ENCODE data around the gene ACAP3. TPM values are rescaled to one million over a fixed set of nuclear protein-coding genes. Genes with fewer than 3 reads are reported as not detected.

ACAP3 gene
- polyA plus RNA-seq, 1 donor = 44.6 TPM

DNA sequence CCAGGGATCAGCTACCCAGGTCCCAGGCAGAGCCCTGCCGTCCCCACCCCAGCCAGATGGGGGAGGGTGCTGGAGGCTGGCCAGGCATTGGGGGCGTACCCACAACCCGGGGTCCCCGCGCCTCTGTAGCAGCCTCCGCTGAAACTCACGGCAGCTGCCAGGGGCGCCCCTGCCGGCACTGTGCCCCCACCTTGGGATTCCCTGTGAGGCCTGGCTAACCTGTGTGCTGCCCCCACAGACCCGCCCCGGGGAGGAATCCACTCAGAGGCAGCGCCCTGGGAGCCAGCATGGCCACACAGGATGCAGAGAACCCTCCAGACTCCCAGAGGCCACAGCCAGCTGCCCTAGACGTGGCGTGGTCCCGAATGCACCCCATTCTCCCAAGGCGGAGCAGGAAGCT, 37.7 kb upstream of the ACAP3 start:
- DNase-seq (ENCODE audit: low read depth) = no peak

DNA sequence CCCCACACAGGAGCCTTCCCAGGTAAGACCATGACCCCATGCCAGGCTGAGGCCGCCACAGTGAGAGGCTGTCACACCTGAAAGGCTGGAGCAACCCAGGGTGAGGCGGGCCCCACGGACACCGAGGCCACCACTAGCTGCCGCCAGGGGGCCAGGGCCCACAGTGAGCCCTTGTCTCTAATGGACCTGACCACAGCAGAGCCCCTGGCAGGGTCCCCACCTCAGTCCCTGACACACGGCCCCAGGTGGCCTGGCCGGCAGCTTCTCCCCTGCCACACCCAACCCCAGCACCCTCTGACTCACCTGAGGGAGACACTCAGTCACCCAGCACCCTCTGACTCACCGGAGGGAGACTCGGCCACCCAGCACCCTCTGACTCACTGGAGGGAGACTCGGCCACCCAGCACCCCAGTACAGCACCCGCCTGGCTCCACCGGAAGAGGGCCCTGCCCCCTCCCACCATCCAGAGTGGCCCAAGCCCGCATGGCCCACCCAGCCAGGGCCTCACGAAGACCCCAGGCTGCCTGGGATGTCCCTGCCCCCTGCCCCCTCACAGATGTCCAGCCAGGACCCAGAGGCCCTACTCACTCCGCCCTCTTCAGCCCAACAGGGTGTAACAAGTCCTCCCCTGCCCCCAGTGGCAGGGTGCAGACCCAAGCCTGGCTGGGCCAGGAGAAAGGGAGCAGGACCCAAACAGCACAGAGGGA, 37.1 kb upstream of the ACAP3 start:
- no peak for DNase-seq (ENCODE audit: low read depth)

- no peak for DNase-seq (ENCODE audit: low read depth)
Measured at GRCh38 chr1:1343811-1344421, 36.2 kb upstream of the ACAP3 start.

DNA sequence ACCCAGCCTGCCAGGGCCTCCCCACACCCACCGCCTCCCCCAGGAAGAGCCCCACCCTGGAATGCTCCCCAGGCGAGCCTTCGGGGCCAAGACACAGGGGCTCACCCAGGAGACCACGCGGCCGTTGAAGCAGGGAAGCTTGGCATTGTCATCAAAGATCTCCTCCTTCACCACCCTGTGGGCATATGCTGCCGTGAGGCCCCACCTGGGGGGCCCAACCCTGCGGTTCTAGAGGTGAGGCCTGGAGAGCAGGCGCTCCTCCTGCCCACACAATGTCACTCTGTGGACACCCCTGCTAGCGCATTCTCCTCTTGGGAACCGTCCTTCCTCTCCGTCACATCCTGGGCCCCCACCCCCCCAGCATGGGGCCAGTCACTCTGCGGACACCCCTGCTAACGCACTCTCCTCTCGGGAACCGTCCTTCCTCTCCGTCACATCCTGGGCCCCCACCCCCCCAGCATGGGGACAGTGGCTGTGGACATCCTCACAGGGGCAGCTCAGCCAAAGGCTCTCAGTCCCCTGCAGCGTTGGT, 34.9 kb upstream of the ACAP3 start:
- DNase-seq (ENCODE audit: low read depth) = no peak

GRCh38 chr1:1342061-1342562, 34.4 kb upstream of the ACAP3 start:
- DNase-seq (ENCODE audit: low read depth) = no peak

DNA sequence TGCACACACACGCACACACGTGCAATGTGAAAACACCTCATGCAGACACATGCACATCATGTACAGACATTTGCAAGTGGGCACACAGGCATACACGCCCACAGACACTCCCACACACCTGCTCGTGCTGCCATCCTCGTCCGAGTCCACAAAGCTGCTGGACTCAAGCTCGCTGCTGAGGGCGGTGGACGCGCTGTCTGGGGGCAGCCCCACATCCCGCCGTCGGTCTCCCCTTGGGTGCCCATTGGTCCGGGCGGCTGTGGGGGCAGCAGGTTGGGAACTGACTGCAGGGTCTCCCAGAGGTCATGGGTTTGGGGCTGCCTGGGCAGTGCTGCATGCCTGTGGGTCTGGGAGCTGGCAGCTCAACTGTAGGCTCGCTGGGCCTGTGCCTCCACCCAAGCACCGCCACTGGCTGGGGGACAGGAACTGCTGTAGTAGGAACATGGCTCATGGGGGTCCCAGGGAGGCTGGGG, 33.9 kb upstream of the ACAP3 start:
- DNase-seq (ENCODE audit: low read depth) = no peak

DNA sequence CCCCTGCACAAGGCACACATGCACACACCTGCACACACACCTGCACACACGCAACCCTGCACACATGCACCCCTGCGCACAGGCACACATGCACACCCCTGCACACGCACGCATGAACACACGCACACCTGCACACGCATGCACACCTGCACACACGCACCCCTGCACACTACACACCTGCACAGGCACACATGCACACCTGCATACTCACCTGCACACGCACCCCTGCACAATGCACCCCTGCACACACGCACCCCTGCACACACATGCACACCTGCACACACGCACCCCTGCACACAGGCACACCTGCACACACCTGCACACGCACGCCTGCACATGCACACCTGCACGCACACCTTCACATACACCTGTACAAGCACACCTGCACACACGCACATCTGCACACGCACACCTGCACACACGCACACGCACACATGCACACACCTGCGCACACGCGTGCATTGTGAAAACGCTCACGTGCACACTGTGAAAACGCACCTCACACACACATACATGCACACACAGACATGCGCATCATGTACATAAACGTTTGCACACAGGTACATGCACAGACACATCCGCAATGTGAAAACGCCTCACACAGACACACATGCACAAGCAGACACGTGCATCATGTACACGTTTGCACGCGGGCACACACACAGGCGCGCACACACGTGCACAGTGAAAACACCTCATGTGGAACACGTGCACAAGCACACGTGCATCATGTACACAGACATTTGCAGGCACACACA, 33.2 kb upstream of the ACAP3 start:
- no peak for DNase-seq (ENCODE audit: low read depth)

DNA sequence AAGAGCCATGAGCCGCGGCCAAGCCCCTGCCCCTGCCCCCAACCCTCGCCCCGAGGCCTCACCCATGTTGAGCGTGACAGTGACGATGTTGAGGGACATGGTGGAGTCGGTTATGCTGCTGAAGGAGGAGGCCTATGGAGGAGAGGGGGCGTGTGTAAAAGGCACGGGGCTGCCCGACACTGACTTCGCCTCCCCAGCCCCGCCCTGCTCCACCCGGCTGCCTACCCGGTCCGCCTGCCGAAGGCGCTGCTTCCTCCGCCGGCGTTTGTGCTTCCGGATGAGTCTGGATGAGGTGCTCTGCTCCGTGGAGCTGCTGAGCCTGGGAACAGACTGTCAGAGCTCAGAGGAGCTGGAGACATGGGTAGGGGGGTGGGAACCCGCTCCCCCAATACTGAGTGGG, 32.5 kb upstream of the ACAP3 start:
- DNase-seq (ENCODE audit: low read depth) = no peak

- no peak for DNase-seq (ENCODE audit: low read depth)
Measured at GRCh38 chr1:1338278-1338677, 30.5 kb upstream of the ACAP3 start.

DNA sequence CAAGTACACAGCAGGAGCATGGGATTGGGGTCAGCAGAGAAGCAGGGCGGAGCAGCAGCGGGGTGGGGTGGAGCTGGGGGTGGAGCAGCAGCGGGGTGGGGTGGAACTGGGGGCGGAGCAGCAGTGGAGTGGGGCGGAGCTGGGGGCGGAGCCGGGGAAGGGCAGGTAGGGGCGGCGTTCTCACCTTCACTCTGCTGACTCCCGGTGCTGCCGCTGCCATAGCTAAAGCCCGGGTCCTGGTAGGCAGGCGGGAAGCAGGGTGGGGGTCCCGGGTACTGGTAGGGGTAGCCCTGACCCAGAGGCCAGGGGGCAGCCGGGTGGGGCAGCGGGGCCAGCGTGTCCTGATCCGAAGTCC, 30.0 kb upstream of the ACAP3 start:
- no peak for DNase-seq (ENCODE audit: low read depth)

DNA sequence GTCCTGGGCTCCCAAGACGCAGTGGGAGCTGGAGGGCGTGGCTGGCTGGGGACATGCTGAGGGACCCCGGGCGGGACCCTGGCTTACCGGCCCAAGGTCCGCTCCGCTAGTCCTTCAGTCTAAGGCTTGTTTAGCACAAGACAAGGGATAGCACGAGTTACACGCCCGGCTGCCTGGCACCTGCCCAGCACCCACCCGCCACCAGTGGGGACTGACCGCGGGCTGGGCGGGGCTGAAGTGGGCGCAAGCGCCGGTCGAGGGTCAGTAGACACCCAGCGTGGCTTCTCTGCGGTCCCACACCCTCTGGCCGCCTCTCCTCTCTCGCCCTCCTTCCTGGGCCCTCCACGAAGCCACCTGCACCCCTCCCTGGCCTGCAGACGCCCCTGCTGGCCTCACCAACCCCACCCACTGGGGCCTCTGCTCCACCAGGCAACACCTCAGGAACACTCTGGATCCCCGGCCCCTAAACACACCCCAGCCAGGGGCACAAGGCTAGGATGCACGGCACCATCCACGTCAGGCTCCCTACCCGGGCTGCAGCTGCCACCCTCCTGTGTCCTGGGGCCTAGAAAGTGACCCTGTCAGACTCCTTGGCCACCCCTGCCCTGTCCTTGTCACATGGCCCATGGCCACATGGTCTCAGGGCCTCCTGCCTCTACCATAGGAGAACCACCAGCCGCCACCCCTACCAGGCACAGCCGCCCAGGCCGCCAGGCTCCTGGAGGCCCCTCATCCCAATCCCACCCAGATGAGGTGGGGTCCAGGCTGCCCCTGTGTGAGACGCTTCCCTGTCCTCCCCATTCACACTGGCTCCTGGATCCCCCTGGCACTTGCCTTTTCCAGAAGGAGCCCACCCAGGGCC, 29.4 kb upstream of the ACAP3 start:
- DNase-seq (ENCODE audit: low read depth) = no peak

DNA sequence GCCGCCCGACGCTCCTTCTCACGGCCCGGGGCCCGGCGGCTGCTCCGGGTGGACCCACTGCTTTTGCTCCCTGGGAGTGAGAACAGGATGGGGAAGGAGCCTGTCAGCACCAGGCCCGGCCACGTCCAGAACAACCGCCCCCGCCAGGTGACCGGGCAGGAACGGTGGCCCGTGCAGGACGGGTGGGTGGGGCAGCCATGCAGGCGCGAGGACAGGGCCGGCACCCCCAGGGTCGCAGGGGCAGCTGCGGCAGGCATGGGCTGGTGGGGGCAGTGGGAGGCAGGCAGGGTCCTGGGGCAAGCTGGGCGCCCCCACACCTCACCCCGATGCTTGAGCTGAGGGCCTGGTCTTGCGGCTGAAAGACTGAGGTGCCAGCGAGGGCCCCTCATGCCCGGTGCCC, 28.7 kb upstream of the ACAP3 start:
- no peak for DNase-seq (ENCODE audit: low read depth)

GRCh38 chr1:1335792-1336248, 28.1 kb upstream of the ACAP3 start:
- no peak for DNase-seq (ENCODE audit: low read depth)

DNA sequence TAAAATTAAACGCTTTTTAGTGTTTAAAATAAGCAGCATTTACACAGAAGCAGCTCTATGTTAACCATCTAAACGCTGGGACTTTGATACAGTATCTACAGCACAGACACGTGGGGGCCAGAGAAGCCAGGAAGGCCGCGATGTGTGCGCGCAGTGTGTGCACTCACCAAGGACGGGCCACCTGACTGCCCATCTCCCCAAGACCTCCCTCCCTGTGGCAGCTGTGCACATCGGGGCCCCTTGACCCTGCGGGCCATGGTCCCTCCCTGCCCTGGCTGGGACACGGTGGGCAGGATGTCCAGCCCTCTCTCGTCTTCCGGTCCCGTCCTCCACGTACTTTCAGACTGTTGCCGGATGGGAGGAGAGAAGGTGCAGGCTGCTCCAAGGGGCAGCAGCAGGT, 27.6 kb upstream of the ACAP3 start:
- DNase-seq (ENCODE audit: low read depth) = no peak

DNA sequence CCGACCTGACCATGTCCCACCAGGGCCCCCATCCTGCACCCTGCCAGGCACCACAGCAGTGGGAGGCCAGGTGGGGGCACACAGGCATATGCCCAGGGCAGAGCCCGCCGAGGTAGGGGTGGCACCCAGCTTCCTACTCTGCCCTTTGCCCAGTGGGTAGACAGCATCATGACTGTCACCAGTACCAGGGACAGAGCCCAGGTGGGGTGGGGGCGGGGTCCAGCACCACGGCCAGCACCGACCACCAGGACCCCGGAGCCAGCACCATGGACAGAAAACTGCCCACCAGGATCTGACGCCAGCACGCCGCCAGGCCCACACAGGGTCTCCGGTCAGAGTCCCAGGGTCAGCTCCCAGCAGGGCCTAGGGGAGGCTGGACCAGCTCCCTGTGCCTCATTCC, 27.1 kb upstream of the ACAP3 start:
- DNase-seq (ENCODE audit: low read depth) = no peak

DNA sequence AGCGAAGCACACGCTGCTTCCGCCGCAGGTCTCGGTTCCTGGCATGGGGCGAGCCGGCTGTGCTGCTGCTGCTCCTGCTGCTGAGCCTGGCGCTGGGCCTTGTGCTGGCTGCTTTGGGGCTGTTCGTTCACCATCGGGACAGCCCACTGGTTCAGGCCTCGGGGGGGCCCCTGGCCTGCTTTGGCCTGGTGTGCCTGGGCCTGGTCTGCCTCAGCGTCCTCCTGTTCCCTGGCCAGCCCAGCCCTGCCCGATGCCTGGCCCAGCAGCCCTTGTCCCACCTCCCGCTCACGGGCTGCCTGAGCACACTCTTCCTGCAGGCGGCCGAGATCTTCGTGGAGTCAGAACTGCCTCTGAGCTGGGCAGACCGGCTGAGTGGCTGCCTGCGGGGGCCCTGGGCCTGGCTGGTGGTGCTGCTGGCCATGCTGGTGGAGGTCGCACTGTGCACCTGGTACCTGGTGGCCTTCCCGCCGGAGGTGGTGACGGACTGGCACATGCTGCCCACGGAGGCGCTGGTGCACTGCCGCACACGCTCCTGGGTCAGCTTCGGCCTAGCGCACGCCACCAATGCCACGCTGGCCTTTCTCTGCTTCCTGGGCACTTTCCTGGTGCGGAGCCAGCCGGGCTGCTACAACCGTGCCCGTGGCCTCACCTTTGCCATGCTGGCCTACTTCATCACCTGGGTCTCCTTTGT, 26.0 kb upstream of the ACAP3 start:
- no peak for DNase-seq (ENCODE audit: low read depth)

DNA sequence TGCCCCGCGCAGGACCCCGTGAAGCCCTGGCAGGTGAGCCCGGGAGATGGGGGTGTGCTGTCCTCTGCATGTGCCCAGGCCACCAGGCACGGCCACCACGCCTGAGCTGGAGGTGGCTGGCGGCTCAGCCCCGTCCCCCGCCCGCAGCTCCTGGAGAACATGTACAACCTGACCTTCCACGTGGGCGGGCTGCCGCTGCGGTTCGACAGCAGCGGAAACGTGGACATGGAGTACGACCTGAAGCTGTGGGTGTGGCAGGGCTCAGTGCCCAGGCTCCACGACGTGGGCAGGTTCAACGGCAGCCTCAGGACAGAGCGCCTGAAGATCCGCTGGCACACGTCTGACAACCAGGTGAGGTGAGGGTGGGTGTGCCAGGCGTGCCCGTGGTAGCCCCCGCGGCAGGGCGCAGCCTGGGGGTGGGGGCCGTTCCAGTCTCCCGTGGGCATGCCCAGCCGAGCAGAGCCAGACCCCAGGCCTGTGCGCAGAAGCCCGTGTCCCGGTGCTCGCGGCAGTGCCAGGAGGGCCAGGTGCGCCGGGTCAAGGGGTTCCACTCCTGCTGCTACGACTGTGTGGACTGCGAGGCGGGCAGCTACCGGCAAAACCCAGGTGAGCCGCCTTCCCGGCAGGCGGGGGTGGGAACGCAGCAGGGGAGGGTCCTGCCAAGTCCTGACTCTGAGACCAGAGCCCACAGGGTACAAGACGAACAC, 25.2 kb upstream of the ACAP3 start:
- DNase-seq (ENCODE audit: low read depth) = no peak

DNA sequence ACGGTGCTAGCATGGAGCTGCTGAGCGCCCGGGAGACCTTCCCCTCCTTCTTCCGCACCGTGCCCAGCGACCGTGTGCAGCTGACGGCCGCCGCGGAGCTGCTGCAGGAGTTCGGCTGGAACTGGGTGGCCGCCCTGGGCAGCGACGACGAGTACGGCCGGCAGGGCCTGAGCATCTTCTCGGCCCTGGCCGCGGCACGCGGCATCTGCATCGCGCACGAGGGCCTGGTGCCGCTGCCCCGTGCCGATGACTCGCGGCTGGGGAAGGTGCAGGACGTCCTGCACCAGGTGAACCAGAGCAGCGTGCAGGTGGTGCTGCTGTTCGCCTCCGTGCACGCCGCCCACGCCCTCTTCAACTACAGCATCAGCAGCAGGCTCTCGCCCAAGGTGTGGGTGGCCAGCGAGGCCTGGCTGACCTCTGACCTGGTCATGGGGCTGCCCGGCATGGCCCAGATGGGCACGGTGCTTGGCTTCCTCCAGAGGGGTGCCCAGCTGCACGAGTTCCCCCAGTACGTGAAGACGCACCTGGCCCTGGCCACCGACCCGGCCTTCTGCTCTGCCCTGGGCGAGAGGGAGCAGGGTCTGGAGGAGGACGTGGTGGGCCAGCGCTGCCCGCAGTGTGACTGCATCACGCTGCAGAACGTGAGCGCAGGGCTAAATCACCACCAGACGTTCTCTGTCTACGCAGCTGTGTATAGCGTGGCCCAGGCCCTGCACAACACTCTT, 24.5 kb upstream of the ACAP3 start:
- DNase-seq (ENCODE audit: low read depth) = no peak

All from forelimb muscle (tissue), 1 donor.